Measurements from ENCODE around the gene SPAG16. TPM values are rescaled to one million over a fixed set of nuclear protein-coding genes. Genes with fewer than 3 reads are reported as not detected.

Gene SPAG16
- total RNA-seq, 1 experiment from 2014 or later, result 0.30 TPM

DNA sequence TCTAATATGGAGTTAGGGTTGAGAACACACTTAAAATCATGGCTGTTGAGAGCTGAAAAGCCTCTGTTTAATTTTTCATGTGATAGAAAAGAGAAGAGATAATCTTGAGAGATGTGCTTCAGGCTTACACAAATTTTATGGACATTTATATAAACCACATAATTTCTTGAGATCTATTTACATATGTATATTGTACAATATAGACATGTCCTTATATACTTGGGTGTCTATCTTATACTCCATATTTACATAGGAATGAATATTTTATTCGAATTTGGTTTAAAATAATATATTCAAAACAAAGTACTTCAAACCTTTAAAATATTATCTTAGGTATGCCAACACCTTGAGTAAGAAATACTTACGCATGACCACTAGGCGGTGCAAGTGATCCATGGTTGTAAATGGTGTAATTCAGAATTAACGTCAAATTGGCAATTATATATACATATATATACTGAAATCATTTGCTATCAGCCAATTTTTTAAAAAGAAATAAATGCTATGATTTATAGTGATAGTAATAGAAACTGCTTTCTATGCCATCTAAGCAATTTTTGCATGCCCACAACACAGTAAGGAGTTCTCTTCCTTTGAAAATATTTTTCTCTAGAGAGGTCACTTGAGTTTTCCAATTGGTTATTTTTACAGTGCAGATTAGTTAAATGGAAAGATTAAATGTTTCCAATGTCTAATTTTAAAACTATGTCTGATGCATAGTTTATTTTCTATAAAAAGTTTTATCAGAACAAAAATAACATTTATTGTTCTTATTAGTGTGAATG, 37.6 kb upstream of the SPAG16 start:
- no peaks in the 10 kb centered on the region for H4K20me1 ChIP-seq (ENCODE audit: insufficient read depth)
- ChIA-PET POLR2A (no interaction called here), RAD21 (ENCODE audit: low non-redundant PET in 1 of 2, low total read pairs in 2 of 2, uncharacterized antibody in 2 of 2, unreplicated experiment in 2 of 2) (no interaction called here), CTCF (no interaction called here)
- no peak overlapping the region for H3K4me2 ChIP-seq (ENCODE audit: low read length)
- no peaks in the 10 kb centered on the region for H3K36me3 ChIP-seq (ENCODE audit: control insufficient read depth in 1 of 2, insufficient read depth in 2 of 2, low read length in 2 of 2)
- TF ChIP-seq YY1 (IDR thresholded peaks at IDR 0.05; ENCODE audit: extremely low read depth, insufficient replicate concordance, low read depth, low read length), result no peak
- peak; percentile 78 for TF ChIP-seq RAD21 (IDR thresholded peaks at IDR 0.05; ENCODE audit: low read depth)
- TF ChIP-seq, protein P1, sequence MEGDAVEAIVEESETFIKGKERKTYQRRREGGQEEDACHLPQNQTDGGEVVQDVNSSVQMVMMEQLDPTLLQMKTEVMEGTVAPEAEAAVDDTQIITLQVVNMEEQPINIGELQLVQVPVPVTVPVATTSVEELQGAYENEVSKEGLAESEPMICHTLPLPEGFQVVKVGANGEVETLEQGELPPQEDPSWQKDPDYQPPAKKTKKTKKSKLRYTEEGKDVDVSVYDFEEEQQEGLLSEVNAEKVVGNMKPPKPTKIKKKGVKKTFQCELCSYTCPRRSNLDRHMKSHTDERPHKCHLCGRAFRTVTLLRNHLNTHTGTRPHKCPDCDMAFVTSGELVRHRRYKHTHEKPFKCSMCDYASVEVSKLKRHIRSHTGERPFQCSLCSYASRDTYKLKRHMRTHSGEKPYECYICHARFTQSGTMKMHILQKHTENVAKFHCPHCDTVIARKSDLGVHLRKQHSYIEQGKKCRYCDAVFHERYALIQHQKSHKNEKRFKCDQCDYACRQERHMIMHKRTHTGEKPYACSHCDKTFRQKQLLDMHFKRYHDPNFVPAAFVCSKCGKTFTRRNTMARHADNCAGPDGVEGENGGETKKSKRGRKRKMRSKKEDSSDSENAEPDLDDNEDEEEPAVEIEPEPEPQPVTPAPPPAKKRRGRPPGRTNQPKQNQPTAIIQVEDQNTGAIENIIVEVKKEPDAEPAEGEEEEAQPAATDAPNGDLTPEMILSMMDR (IDR thresholded peaks at IDR 0.05 in 2 of 3, conservative IDR thresholded peaks at IDR 0.05 in 1 of 3; ENCODE audit: borderline replicate concordance in 1 of 3, insufficient read depth in 1 of 3, low read depth in 2 of 3, low read length in 2 of 3), result peak; percentile 57 to 84 (median 69); a peak in 5 of 6 replicates
- peak overlapping the region; percentile 77 for H2AFZ ChIP-seq (ENCODE audit: low read depth, low read length, poor library complexity, severe bottlenecking)
- H3K9me3 ChIP-seq (ENCODE audit: control insufficient read depth in 1 of 2, insufficient read depth in 1 of 2, low read depth in 1 of 2, low read length in 2 of 2), result no peaks in the 10 kb centered on the region
- no peak overlapping the region for H3K27ac ChIP-seq (ENCODE audit: low read depth, low read length)
- H3K4me3 ChIP-seq (replicated peaks in 1 of 2; ENCODE audit: low read depth in 1 of 2, low read length in 2 of 2), result no peak overlapping the region
- no peak overlapping the region for H3K9ac ChIP-seq (ENCODE audit: low read length)
- intact Hi-C loops (cut with micrococcal nuclease), result loop anchor here (2.0 to 10.0 kb wide), 2 partner anchors 560 to 1068 kb away; no protein-coding TSS in a partner anchor
- no TSS peak for BruUV-seq (replicated peaks)
- no peaks in the 10 kb centered on the region for H3K27me3 ChIP-seq (ENCODE audit: insufficient read depth, low read length)
- ATAC-seq (peak; percentile 72), DNase-seq (ENCODE audit: low read depth, low spot score) (peak; percentile 47)
- H3K79me2 ChIP-seq (ENCODE audit: insufficient read depth, low read length), result no peaks in the 10 kb centered on the region
- no peaks in the 10 kb centered on the region for H3K4me1 ChIP-seq (ENCODE audit: control insufficient read depth in 1 of 2, insufficient read depth in 2 of 2, low read length in 2 of 2)
- H3K9me2 ChIP-seq (ENCODE audit: insufficient read depth), result no peaks in the 10 kb centered on the region

DNA sequence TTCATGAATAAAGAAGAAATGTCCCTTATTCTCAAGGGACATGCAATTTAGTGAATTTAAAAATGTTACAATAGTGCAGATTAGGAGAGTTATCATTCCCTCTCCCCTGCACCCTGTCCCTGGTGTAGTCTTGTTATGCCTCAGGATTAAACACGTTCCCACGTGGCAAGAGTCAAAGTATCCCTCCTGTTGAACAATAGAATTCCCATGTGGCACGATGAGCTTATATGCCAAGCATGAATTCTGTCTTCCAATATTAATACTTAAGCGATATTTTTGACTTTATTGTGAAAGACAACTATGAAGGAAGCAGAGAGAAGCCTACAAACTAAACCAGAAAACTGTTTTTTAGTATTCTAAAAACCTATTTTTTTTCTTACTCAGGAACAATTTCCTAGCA, 36.7 kb upstream of the SPAG16 start:
- no peak overlapping the region for H3K4me2 ChIP-seq (ENCODE audit: low read length)
- H3K27me3 ChIP-seq (ENCODE audit: insufficient read depth, low read length), result no peaks in the 10 kb centered on the region
- intact Hi-C loops (cut with micrococcal nuclease), result loop anchor here (2.0 to 10.0 kb wide), 2 partner anchors 561 to 1067 kb away; no protein-coding TSS in a partner anchor
- no peak overlapping the region for H3K27ac ChIP-seq (ENCODE audit: low read depth, low read length)
- ATAC-seq, result no peak
- no peaks in the 10 kb centered on the region for H3K4me1 ChIP-seq (ENCODE audit: control insufficient read depth in 1 of 2, insufficient read depth in 2 of 2, low read length in 2 of 2)
- no peak for DNase-seq (ENCODE audit: low read depth, low spot score)
- no TSS peak for BruUV-seq (replicated peaks)
- no peaks in the 10 kb centered on the region for H3K36me3 ChIP-seq (ENCODE audit: control insufficient read depth in 1 of 2, insufficient read depth in 2 of 2, low read length in 2 of 2)
- no peak overlapping the region for H3K4me3 ChIP-seq (replicated peaks in 1 of 2; ENCODE audit: low read depth in 1 of 2, low read length in 2 of 2)
- H4K20me1 ChIP-seq (ENCODE audit: insufficient read depth), result no peaks in the 10 kb centered on the region
- RAD21 ChIA-PET (ENCODE audit: low non-redundant PET in 1 of 2, low total read pairs in 2 of 2, uncharacterized antibody in 2 of 2, unreplicated experiment in 2 of 2), result no interaction called here
- TF ChIP-seq RAD21 (IDR thresholded peaks at IDR 0.05; ENCODE audit: low read depth) (no peak), JUND (IDR thresholded peaks at IDR 0.05) (no peak), TCF7L2 (IDR thresholded peaks at IDR 0.05; ENCODE audit: borderline replicate concordance, extremely low read depth, insufficient read depth, insufficient read length) (no peak), CEBPB (IDR thresholded peaks at IDR 0.05; ENCODE audit: low read depth) (no peak), POLR2A (IDR thresholded peaks at IDR 0.05; ENCODE audit: borderline replicate concordance, extremely low read depth, insufficient read depth, insufficient read length) (no peak), SP1 (IDR thresholded peaks at IDR 0.05; ENCODE audit: low read depth) (no peak), EZH2 (IDR thresholded peaks at IDR 0.05) (no peak), CBX3 (IDR thresholded peaks at IDR 0.05; ENCODE audit: low read depth) (no peak), POLR2AphosphoS5 (IDR thresholded peaks at IDR 0.05; ENCODE audit: low read depth, low read length) (no peak)
- TF ChIP-seq, protein P2, sequence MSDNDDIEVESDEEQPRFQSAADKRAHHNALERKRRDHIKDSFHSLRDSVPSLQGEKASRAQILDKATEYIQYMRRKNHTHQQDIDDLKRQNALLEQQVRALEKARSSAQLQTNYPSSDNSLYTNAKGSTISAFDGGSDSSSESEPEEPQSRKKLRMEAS (IDR thresholded peaks at IDR 0.05), result no peak
- TF ChIP-seq, protein P3, sequence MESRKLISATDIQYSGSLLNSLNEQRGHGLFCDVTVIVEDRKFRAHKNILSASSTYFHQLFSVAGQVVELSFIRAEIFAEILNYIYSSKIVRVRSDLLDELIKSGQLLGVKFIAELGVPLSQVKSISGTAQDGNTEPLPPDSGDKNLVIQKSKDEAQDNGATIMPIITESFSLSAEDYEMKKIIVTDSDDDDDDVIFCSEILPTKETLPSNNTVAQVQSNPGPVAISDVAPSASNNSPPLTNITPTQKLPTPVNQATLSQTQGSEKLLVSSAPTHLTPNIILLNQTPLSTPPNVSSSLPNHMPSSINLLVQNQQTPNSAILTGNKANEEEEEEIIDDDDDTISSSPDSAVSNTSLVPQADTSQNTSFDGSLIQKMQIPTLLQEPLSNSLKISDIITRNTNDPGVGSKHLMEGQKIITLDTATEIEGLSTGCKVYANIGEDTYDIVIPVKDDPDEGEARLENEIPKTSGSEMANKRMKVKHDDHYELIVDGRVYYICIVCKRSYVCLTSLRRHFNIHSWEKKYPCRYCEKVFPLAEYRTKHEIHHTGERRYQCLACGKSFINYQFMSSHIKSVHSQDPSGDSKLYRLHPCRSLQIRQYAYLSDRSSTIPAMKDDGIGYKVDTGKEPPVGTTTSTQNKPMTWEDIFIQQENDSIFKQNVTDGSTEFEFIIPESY (IDR thresholded peaks at IDR 0.05; ENCODE audit: extremely low read depth, insufficient replicate concordance, low read length), result no peak
- no peaks in the 10 kb centered on the region for H3K79me2 ChIP-seq (ENCODE audit: insufficient read depth, low read length)
- peak overlapping the region; percentile 77 for H2AFZ ChIP-seq (ENCODE audit: low read depth, low read length, poor library complexity, severe bottlenecking)
- CTCF ChIA-PET, result no interaction called here
- no peaks in the 10 kb centered on the region for H3K9me3 ChIP-seq (ENCODE audit: control insufficient read depth in 1 of 2, insufficient read depth in 1 of 2, low read depth in 1 of 2, low read length in 2 of 2)
- POLR2A ChIA-PET, result no interaction called here
- H3K9ac ChIP-seq (ENCODE audit: low read length), result no peak overlapping the region
- no peaks in the 10 kb centered on the region for H3K9me2 ChIP-seq (ENCODE audit: insufficient read depth)
